ENCODE measurements around the gene CLIC5.

DNA sequence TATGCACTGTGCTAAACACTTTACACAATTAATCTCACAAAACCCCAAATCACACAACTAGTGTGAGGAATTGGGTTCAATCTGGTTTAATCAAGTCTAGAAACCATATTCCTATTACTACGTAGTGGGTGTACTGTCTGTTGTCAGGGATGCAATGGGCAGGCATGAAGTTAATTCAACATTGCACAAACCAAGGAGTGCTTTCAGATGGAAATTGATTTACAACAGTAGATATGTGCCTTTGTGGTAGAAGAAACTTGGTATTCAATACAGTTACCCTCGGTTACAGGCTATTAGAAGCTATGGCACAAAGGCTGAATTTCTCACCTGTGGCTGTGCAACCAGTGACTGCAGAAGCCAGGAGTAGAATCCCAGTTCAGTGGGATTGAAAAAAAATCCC is 157.8 kb downstream of the CLIC5 start:
- TF ChIP-seq, protein P1, sequence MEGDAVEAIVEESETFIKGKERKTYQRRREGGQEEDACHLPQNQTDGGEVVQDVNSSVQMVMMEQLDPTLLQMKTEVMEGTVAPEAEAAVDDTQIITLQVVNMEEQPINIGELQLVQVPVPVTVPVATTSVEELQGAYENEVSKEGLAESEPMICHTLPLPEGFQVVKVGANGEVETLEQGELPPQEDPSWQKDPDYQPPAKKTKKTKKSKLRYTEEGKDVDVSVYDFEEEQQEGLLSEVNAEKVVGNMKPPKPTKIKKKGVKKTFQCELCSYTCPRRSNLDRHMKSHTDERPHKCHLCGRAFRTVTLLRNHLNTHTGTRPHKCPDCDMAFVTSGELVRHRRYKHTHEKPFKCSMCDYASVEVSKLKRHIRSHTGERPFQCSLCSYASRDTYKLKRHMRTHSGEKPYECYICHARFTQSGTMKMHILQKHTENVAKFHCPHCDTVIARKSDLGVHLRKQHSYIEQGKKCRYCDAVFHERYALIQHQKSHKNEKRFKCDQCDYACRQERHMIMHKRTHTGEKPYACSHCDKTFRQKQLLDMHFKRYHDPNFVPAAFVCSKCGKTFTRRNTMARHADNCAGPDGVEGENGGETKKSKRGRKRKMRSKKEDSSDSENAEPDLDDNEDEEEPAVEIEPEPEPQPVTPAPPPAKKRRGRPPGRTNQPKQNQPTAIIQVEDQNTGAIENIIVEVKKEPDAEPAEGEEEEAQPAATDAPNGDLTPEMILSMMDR (IDR thresholded peaks at IDR 0.05): no peak
- TF ChIP-seq EZH2 (IDR thresholded peaks at IDR 0.05; ENCODE audit: borderline replicate concordance, insufficient read depth, low read depth, low read length, poor library complexity, severe bottlenecking): no peak

Measured in B cell (primary cell).